Neural cell (in vitro differentiated cells): ENCODE measurements around the gene GLCE.

Experiments
- CTCF ChIP-seq: fragments of 450-650 bp; IDR thresholded peaks from 2 replicates; pipeline ENCODE4 v1.5.1; 2014; ENCODE audit warnings: antibody characterized with exemption, mild to moderate bottlenecking, moderate library complexity; ENCODE audit not compliant: poor library complexity, severe bottlenecking
- REST ChIP-seq: IDR thresholded peaks from 2 replicates; pipeline ENCODE4 v1.6.1; 2012; ENCODE audit warnings: borderline replicate concordance

- no peak for TF ChIP-seq CTCF
- no peak for TF ChIP-seq REST
Measured at GRCh38 chr15:69163141-69163669, 2.8 kb downstream of the GLCE start.
